Adrenal gland (tissue), 5 donors: ENCODE measurements around the gene PARD3B.

Source experiments
- CTCF ChIP-seq, 6 experiments: fragments of 450-650 bp in 4 of 6; fragments of 200-600 bp in 2 of 6; sonication (generic) in 1 of 6; IDR thresholded peaks; 1 replicate in 5 of 6; 2 replicates in 1 of 6; pipeline versions ENCODE4 v1.5.1 to v1.8.0; 2016 to 2021; ENCODE audit warnings: antibody characterized with exemption in 6 of 6, mild to moderate bottlenecking in 2 of 6, moderate library complexity in 1 of 6
- POLR2A ChIP-seq, 2 donors: fragments of 450-650 bp; IDR thresholded peaks; one replicate each; pipeline ENCODE4 v1.6.1; 2017; ENCODE audit warnings: antibody characterized with exemption in 2 of 2, mild to moderate bottlenecking in 2 of 2, moderate library complexity in 1 of 2
- donor health status: DM: no; HTN: no; CAD: no.

GRCh38 chr2:205032093-205032551 is 486.8 kb downstream of the PARD3B start:
- TF ChIP-seq CTCF (IDR thresholded peaks at IDR 0.05): no peak
- no peak for TF ChIP-seq POLR2A (IDR thresholded peaks at IDR 0.05)
